GM18502 (cell line): ENCODE measurements around the gene SCO2.

Experiments
- ATAC-seq: cut with Tn5 transposase; IDR thresholded peaks from one replicate; pipeline ENCODE4 v1.9.1; 2021; ENCODE audit warnings: mild to moderate bottlenecking; ENCODE audit not compliant: unreplicated experiment, poor library complexity

Gene SCO2

GRCh38 chr22:50532824-50533796 lies 7.7 kb upstream of the SCO2 start:
- ATAC-seq = no peak

GRCh38 chr22:50531962-50532674 lies 6.7 kb upstream of the SCO2 start:
- ATAC-seq = no peak

GRCh38 chr22:50531546-50531961 lies 6.2 kb upstream of the SCO2 start:
- ATAC-seq = no peak

- ATAC-seq = no peak
Measured at GRCh38 chr22:50530877-50531545, 5.6 kb upstream of the SCO2 start.

DNA sequence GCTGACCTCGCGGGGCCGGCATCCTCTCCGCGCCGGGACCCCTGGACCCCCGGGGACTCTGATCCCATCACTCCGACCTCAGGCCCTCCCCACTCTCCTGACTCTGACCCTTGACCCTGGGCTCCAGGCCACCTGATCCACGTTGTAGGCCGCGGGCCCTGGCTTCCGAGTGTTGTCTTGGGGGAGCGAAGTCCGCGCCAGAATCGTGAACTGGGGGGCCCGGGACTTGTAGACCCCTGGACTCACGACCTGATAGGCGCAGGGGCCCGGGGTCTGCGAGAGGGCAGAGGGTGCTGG lies 5.1 kb upstream of the SCO2 start:
- ATAC-seq = no peak

DNA sequence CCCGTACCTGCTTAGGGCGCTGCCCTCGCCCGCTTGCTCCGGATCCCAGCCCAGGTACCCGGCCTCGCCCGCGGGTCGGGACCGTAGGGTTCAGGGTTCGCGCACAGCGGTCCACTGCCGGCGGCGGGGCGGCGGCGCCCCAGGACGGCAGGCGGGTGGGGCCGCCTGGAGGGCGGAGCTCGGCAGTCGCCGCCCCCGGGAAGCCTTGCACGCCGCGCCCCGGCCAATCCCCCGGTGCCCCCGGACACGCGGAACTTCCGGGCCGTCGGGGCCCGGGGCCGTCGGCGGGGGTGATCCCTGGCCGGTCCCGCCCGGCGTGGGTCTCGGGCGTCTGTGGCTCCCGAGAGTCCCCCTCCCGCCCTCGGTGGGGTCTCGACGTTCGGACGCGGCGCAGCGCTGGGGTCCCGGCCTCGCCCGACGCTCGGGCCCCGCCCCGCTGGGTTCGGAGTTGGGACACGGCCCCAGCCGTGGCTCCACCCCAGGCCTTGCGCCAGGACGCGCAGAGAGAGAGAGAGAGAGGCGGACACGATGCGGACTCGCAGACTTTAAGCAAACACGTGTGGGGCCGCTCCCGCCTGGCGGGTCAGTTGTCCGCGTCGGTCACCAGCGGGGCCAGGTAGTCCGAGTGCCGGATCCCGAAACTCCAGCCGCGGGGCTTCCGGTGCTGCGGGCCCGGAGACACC lies 4.6 kb upstream of the SCO2 start, which contains the start of gene TYMP:
Gene TYMP, minus strand, starts transcription at position 116 of the 683 bp plus-strand sequence. CDS start 303 bp downstream, outside the sequence.
- ATAC-seq = peak; percentile 24

DNA sequence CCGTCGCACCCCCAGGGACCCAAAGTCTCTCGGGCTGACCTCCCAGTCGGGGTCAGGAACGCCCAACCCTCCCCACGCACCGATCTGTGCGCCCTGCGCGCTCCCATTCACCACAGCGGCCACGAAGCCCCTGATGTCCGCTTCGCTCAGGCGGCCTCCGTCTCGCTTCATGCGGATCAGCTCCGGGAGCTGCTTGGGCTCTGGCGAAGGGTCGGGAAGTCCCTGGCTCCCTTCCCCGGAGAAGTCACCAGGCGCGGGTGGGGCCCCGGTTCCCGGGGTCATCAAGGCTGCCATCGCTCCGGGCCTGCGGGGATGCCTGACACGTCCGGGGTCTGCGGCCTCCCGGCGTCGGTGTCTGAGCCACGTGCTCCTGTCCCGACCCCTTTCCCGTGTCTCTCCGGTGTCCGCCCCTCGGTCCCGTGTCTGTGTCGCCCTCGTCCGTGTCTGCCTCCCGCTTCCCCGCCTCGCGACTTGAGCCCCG lies 4.1 kb upstream of the SCO2 start:
- ATAC-seq = no peak

- ATAC-seq = no peak
Measured at GRCh38 chr22:50528682-50529415, 3.5 kb upstream of the SCO2 start.

- no peak for ATAC-seq
Measured at GRCh38 chr22:50527921-50528681, 2.7 kb upstream of the SCO2 start.

GRCh38 chr22:50526834-50527801 lies 1.7 kb upstream of the SCO2 start:
- ATAC-seq = no peak

GRCh38 chr22:50526108-50526833 lies 873 bp upstream of the SCO2 start:
- ATAC-seq = peak; percentile 31

DNA sequence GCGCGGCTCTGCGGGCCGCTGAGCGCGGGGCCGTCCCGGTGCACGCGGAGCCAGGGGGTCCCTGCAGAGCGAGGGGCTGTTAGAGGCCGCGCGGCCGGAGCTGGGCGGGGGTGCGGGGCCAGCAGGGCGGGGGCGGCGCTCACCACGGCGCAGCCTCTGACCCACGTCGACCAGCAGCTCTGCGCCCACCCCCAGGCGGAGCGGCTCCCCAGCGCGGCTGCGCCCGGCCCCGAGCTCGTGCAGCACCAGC lies 385 bp upstream of the SCO2 start:
- no peak for ATAC-seq

- ATAC-seq = no peak
Measured at GRCh38 chr22:50524676-50525103, 708 bp downstream of the SCO2 start.

DNA sequence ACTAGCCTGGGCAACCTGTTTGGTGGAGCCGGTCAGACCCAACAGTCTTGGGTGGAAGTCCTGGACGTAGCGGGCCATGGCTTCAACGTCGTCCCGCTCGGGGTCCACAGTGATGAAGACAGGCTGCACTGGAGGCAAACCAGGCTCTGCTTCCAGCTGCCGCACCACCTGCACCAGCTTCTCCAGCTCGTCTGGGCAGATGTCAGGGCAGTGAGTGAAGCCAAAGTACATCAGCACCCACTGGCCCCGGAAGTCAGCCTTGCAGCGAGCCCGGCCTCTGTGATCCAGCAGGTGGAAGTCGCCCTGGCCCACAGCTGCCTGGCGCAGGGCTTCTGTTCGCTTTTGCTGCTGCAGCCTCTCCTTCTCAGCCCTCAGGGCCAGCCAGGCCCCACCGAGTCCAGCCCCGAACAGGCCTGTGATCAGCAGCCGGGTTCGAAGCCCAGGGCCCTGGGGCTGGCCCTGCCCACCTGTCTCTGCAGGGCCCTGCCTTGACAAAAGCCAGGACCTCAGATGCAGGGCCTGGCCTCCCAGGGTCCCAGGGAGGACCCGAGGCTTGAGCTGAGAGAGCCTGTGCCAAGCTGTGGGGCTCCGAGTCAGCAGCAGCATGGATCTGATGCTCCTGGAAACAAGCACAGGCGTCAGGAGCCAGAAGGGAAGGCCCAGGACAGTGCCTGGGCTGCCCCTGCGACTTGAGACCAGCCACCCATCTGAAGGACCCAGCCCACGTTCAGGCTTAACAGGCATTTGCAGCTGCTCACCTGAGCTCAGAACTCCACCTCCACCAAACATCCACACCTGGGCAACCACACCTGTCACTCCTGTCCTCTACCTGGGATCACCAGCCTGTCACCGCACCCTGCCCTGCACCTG lies 1.4 kb downstream of the SCO2 start:
- no peak for ATAC-seq

- no peak for ATAC-seq
Measured at GRCh38 chr22:50523458-50523805, 2.0 kb downstream of the SCO2 start.

DNA sequence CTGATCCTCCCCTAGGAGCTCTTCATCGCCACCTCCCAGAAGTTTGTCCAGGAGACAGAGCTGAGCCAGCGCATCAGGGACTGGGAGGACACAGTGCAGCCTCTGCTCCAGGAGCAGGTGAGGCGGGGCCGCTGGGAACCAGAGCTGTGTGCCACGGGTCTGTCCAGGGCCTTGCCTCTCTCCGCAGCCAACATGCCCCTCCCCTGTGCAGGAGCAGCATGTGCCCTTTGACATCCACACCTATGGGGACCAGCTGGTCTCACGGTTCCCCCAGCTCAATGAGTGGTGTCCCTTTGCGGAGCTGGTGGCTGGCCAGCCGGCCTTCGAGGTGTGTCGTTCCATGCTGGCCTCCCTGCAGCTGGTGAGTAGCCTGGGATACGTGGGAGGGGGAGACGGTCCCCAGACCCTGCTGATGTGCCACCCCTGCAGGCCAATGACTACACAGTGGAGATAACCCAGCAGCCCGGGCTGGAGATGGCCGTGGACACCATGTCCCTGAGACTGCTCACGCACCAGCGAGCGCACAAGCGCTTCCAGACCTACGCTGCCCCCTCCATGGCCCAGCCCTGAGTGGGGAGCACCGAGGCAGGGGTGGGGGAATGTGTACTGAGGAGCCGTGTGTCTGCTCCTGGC lies 2.5 kb downstream of the SCO2 start:
- ATAC-seq = no peak
